NT2/D1 (cell line): ENCODE results near the gene LIX1.

Experiments
- DNase-seq: peaks from one replicate; pipeline ENCODE4 v3.0.0-alpha.2; 2011; ENCODE audit warnings: low read depth, low spot score
- H3K27me3 ChIP-seq: 2 replicates; pipeline ENCODE4 v1.6.0; 2011; ENCODE audit warnings: mild to moderate bottlenecking; ENCODE audit not compliant: insufficient read length, insufficient read depth
- H3K36me3 ChIP-seq: 2 replicates; pipeline ENCODE4 v1.6.1; 2011; ENCODE audit warnings: mild to moderate bottlenecking, low read length, mixed read lengths; ENCODE audit not compliant: insufficient read depth, insufficient read length
- H3K4me1 ChIP-seq: 2 replicates; pipeline ENCODE4 v1.5.1; 2011; ENCODE audit not compliant: insufficient read depth, insufficient read length
- H3K4me3 ChIP-seq: 2 replicates; pipeline ENCODE4 v1.5.1; 2011; ENCODE audit warnings: low read depth; ENCODE audit not compliant: insufficient read length
- H3K9ac ChIP-seq: 2 replicates; pipeline ENCODE4 v1.6.0; 2011; ENCODE audit warnings: low read depth; ENCODE audit not compliant: insufficient read length
- H3K9me3 ChIP-seq: 2 replicates; pipeline ENCODE4 v1.5.1; 2011; ENCODE audit warnings: mild to moderate bottlenecking, low read length; ENCODE audit not compliant: insufficient read depth
- SUZ12 ChIP-seq: IDR thresholded peaks from 2 replicates; pipeline ENCODE4 v1.6.1; 2011; ENCODE audit not compliant: insufficient read length, insufficient read depth; ENCODE audit errors: extremely low read depth
- YY1 ChIP-seq: IDR thresholded peaks from 2 replicates; pipeline ENCODE4 v1.6.1; 2011; ENCODE audit not compliant: insufficient read length, insufficient read depth
- ZNF274 ChIP-seq: IDR thresholded peaks from 2 replicates; pipeline ENCODE4 v1.6.1; 2011; ENCODE audit warnings: mild to moderate bottlenecking, low read depth, low read length

Gene LIX1

DNA sequence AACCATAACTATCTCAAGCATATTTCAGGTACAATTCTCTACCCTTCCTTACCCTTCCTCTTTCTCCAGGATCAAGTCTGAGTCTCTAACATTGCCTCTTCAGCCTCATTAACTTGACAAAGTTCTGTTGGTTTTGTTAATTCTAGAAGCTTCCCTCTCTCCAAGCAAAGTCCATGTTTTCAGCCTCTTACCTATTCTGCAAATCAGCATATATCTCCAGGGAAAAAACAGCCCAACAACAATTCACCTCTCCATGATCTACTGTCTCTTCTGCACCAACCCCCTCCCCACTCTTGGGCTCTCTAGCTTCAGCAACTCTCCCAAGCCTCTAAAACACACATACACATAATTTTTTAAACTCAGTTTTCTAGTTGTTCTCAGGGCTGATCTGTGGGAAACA is 72.2 kb downstream of the LIX1 start:
- Histone ChIP-seq H3K9me3 (no peaks in the 10 kb centered on the region), H3K27me3 (no peaks in the 10 kb centered on the region), H3K9ac (no peak overlapping the region), H3K36me3 (no peaks in the 10 kb centered on the region), H3K4me1 (no peaks in the 10 kb centered on the region), H3K4me3 (no peak overlapping the region)
- TF ChIP-seq ZNF274 (no peak), SUZ12 (no peak)
- no peak for DNase-seq

DNA sequence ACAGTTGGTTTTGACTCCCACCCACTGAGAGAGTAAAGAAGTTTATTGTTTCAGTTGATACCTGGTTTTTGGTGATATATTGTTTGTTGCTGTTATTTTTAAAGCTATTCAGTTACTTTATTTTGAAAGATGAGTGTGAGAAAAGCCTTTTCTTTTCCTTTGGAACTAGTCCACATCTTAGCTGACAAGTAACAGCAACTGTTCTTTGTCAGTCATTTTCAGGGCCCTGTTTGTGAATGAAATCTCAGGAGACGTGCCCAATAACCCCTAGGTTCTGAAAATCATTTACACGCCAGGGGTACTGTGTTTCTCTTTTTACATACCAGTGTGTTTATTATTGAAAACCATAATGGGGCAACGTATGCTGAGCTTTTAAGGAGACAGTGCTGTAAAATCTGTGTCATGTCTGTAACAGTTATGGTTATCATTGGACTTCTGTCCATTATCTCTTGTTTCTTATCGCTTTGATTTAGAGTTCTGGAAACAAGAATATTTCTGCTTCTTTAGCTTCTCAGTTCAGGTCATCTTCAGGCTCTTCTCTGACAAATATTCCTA is 75.0 kb downstream of the LIX1 start:
- Histone ChIP-seq H3K9ac (no peak overlapping the region), H3K4me1 (no peaks in the 10 kb centered on the region), H3K27me3 (no peaks in the 10 kb centered on the region), H3K36me3 (no peaks in the 10 kb centered on the region), H3K4me3 (no peak overlapping the region), H3K9me3 (no peaks in the 10 kb centered on the region)
- TF ChIP-seq ZNF274 = no peak
- TF ChIP-seq YY1 = no peak
- TF ChIP-seq SUZ12 = no peak
- no peak for DNase-seq

DNA sequence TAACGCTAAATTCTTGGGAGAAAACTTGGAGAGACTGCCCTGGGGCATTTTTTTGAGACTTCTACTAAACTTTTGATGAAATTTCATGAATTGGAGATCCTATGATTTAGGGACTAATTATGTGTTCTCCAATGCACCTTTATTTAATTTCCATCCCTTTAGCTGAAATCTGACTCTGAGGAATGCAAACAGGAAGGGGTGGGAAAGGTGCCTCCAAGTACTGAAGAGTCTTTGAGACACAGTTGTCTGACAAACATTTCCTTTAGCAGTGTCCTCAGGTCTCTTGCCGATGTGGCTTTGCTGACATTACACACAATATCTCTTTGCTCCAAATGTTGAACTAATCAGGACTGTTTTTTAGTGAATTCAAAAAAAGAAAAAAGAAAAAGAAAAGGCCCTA is 76.9 kb downstream of the LIX1 start:
- no peak for TF ChIP-seq ZNF274
- no peak for TF ChIP-seq YY1
- TF ChIP-seq SUZ12 = no peak
- no peak for DNase-seq
- H3K27me3 ChIP-seq = no peaks in the 10 kb centered on the region
- no peaks in the 10 kb centered on the region for H3K36me3 ChIP-seq
- no peak overlapping the region for H3K9ac ChIP-seq
- H3K4me3 ChIP-seq = no peak overlapping the region
- no peaks in the 10 kb centered on the region for H3K4me1 ChIP-seq
- H3K9me3 ChIP-seq = no peaks in the 10 kb centered on the region

GRCh38 chr5:97063251-97063650 is 79.2 kb downstream of the LIX1 start:
- no peaks in the 10 kb centered on the region for H3K36me3 ChIP-seq
- H3K9ac ChIP-seq = no peak overlapping the region
- peaks cover 7% of the 10 kb centered on the region; the same call in 1 of the 2 replicates for H3K9me3 ChIP-seq
- no peak for DNase-seq
- H3K27me3 ChIP-seq = no peaks in the 10 kb centered on the region
- no peak for TF ChIP-seq YY1
- TF ChIP-seq ZNF274 = no peak
- TF ChIP-seq SUZ12 = no peak
- no peaks in the 10 kb centered on the region for H3K4me1 ChIP-seq
- H3K4me3 ChIP-seq = no peak overlapping the region

DNA sequence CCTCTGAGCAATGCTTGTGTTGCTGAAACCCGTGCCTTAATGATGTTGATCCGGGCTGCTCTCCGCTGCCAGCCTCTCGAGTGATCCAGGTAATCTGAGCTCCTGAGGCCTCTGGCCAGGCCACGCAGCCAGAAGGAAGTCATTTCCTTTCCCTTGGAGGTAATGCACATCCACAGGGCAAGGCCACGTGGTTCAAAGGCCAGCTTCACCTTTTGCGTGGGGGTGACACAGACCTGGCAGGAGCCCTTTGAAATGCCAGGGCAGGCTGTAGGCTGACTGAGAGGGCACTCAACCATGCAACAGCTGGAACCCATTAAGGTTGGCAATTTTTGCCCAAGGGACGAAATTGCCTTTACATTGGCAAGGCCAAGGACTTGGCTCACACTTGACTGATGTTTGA is 80.4 kb downstream of the LIX1 start:
- DNase-seq = no peak
- no peak for TF ChIP-seq SUZ12

DNA sequence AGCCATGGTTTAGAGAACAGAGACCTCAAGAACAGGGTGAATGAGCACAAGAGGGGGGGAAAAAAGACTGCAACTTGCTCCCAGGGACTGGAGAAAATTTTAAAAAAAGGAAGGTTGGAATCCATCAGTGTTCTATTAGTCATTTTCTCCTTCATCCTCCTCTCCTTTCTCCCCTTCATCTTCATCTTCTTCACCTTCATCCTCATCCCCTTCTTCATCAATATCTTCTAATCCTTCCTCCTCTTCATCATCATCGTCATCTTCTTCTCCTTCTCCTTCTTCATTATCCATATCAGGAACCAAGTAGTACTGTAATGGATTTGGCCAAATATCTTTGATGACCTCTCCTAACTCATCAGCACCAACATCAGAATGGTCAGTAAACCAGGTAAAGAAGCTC is 86.1 kb downstream of the LIX1 start:
- no peaks in the 10 kb centered on the region for H3K27me3 ChIP-seq
- H3K9ac ChIP-seq = no peak overlapping the region
- H3K4me3 ChIP-seq = no peak overlapping the region
- H3K9me3 ChIP-seq = peaks cover 7% of the 10 kb centered on the region; the same call in 1 of the 2 replicates
- no peak for DNase-seq
- TF ChIP-seq SUZ12 (no peak), ZNF274 (no peak), YY1 (no peak)
- H3K36me3 ChIP-seq = no peaks in the 10 kb centered on the region
- H3K4me1 ChIP-seq = no peaks in the 10 kb centered on the region

More for the DNA sequence above, 80.4 kb downstream of the LIX1 start:
- H3K4me3 ChIP-seq = no peak overlapping the region
- no peaks in the 10 kb centered on the region for H3K36me3 ChIP-seq
- no peaks in the 10 kb centered on the region for H3K27me3 ChIP-seq
- H3K4me1 ChIP-seq = no peaks in the 10 kb centered on the region
- H3K9me3 ChIP-seq = peaks cover 7% of the 10 kb centered on the region; the same call in 1 of the 2 replicates
- H3K9ac ChIP-seq = no peak overlapping the region

DNA sequence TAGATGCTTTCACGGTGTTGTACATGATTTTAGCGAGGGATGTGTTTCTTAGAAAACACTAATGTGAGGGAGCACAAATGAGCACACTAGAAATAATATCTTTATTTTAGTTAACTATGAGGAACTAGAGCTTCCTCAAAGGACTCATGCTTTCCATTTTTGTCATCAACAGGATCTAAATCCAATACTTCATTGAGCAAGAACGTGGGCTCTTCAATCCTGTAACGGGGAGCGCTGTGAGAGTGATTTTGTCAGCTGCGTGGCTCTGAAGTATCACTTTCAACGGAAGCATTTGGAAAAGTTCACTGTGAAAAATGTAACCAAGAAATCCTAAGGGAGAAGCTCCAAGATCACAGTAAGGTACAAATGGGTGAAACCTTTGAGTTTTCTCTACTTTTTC is 93.2 kb downstream of the LIX1 start:
- no peaks in the 10 kb centered on the region for H3K4me1 ChIP-seq
- H3K9me3 ChIP-seq = no peaks in the 10 kb centered on the region
- H3K4me3 ChIP-seq = no peak overlapping the region
- H3K36me3 ChIP-seq = no peaks in the 10 kb centered on the region
- H3K9ac ChIP-seq = no peak overlapping the region
- DNase-seq = no peak
- no peaks in the 10 kb centered on the region for H3K27me3 ChIP-seq
- TF ChIP-seq ZNF274 = no peak
- TF ChIP-seq SUZ12 = no peak
- TF ChIP-seq YY1 = no peak

- Histone ChIP-seq H3K4me3 (no peak overlapping the region), H3K4me1 (no peaks in the 10 kb centered on the region), H3K27me3 (no peaks in the 10 kb centered on the region), H3K9ac (no peak overlapping the region), H3K36me3 (no peaks in the 10 kb centered on the region), H3K9me3 (no peaks in the 10 kb centered on the region)
- no peak for DNase-seq
- TF ChIP-seq YY1 = no peak
- TF ChIP-seq ZNF274 = no peak
- TF ChIP-seq SUZ12 = no peak
Observed at GRCh38 chr5:97047076-97047475, 95.3 kb downstream of the LIX1 start.
